ENCODE results near the gene ERGIC1.

The ERGIC1 gene

DNA sequence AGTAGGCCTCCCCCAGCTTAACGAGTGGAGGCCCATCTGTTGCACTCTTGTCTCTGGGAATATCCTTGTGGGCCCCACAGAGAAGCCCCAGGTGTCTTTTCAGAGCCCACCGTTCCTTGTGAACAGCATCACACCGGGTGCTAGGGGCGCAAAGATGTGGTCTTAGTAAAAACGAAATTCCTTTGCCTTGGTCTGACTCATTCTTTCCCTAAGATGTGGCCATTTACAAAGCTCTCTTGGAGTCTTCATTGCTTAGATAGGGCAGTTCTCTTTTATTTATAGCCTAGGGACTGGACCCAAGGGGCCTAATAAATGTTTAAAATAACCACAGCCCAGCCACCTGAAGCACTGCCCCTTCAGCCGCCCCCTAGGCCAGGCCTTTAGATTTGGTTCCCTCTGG, 72.4 kb downstream of the ERGIC1 start:
- H3K9ac ChIP-seq (ENCODE audit: low read depth, low read length): no peak overlapping the region
- peaks cover 3% of the 10 kb centered on the region for H3K4me1 ChIP-seq (ENCODE audit: control insufficient read depth, insufficient read depth, low read length)
- H3K27me3 ChIP-seq (ENCODE audit: control insufficient read depth, insufficient read depth, low read length): no peaks in the 10 kb centered on the region
- H3K36me3 ChIP-seq (ENCODE audit: control insufficient read depth, insufficient read depth, low read length): peaks cover 7% of the 10 kb centered on the region
- H3K4me3 ChIP-seq (ENCODE audit: low read depth, low read length): no peak overlapping the region
- no peaks in the 10 kb centered on the region for H3K9me3 ChIP-seq (ENCODE audit: control insufficient read depth, insufficient read depth, low read length)

- H3K9me3 ChIP-seq (ENCODE audit: control insufficient read depth, insufficient read depth, low read length): no peaks in the 10 kb centered on the region
- no peak overlapping the region for H3K9ac ChIP-seq (ENCODE audit: low read depth, low read length)
- H3K4me3 ChIP-seq (ENCODE audit: low read depth, low read length): no peak overlapping the region
- no peaks in the 10 kb centered on the region for H3K27me3 ChIP-seq (ENCODE audit: control insufficient read depth, insufficient read depth, low read length)
- H3K4me1 ChIP-seq (ENCODE audit: control insufficient read depth, insufficient read depth, low read length): peaks cover 3% of the 10 kb centered on the region
- H3K36me3 ChIP-seq (ENCODE audit: control insufficient read depth, insufficient read depth, low read length): peaks cover 7% of the 10 kb centered on the region
Observed at GRCh38 chr5:172906888-172907287, 72.8 kb downstream of the ERGIC1 start.

- Histone ChIP-seq H3K9me3 (ENCODE audit: control insufficient read depth, insufficient read depth, low read length) (no peaks in the 10 kb centered on the region), H3K4me1 (ENCODE audit: control insufficient read depth, insufficient read depth, low read length) (peaks cover 3% of the 10 kb centered on the region), H3K9ac (ENCODE audit: low read depth, low read length) (no peak overlapping the region), H3K36me3 (ENCODE audit: control insufficient read depth, insufficient read depth, low read length) (peaks cover 10% of the 10 kb centered on the region), H3K4me3 (ENCODE audit: low read depth, low read length) (no peak overlapping the region), H3K27me3 (ENCODE audit: control insufficient read depth, insufficient read depth, low read length) (no peaks in the 10 kb centered on the region)
Observed at GRCh38 chr5:172907657-172908056, 73.6 kb downstream of the ERGIC1 start.

DNA sequence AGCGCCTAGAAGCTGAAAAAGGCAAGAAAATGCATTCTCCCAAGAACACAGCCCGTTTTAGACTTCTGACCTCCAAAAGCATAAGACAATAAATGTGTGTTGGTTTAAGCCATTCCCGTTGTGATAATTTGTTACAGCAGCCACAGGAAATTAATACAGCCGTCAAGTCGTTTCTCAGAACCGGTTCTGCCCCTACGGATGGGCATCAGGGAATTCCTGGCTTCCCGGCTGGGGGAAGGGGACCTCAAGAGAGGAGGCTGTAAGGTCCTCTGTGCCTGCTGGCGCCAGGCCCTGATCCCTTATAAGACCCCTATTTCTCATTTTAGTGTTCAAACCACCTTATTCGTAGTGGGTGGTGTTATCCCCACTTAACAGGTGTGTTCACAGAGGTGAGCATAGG, 74.6 kb downstream of the ERGIC1 start:
- Histone ChIP-seq H3K9me3 (ENCODE audit: control insufficient read depth, insufficient read depth, low read length) (no peaks in the 10 kb centered on the region), H3K36me3 (ENCODE audit: control insufficient read depth, insufficient read depth, low read length) (peaks cover 13% of the 10 kb centered on the region), H3K4me3 (ENCODE audit: low read depth, low read length) (no peak overlapping the region), H3K9ac (ENCODE audit: low read depth, low read length) (no peak overlapping the region), H3K4me1 (ENCODE audit: control insufficient read depth, insufficient read depth, low read length) (peaks cover 3% of the 10 kb centered on the region), H3K27me3 (ENCODE audit: control insufficient read depth, insufficient read depth, low read length) (no peaks in the 10 kb centered on the region)

DNA sequence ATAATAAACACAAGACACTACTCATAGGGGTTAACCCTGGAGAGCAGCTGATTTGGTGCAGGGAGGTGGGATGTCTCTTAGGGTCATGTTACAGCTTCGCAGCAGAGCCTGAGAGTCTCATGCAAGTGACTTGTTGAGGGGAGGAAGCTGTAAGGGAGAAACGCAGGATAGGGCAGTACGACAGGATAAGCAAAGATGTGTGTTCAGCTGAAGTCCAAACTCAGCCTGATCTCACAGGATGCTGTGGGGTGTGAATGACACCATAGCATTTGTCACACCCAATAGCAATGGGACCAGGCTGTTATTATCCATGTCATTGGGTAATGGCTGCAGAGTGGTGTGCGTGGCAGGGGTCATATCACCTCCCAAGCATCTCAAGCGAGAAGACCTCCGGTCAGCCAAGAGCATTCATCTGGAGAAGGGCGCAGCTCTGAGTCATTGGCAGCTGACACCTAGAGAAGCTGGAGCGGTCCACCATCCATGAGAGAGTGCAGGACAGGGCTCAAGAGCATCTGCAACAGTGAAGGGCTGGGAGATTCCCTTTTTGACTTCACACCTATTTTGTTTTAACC, 76.0 kb downstream of the ERGIC1 start:
- Histone ChIP-seq H3K9me3 (ENCODE audit: control insufficient read depth, insufficient read depth, low read length) (no peaks in the 10 kb centered on the region), H3K4me3 (ENCODE audit: low read depth, low read length) (no peak overlapping the region), H3K27me3 (ENCODE audit: control insufficient read depth, insufficient read depth, low read length) (no peaks in the 10 kb centered on the region), H3K4me1 (ENCODE audit: control insufficient read depth, insufficient read depth, low read length) (peaks cover 3% of the 10 kb centered on the region), H3K36me3 (ENCODE audit: control insufficient read depth, insufficient read depth, low read length) (peaks cover 19% of the 10 kb centered on the region), H3K9ac (ENCODE audit: low read depth, low read length) (no peak overlapping the region)

DNA sequence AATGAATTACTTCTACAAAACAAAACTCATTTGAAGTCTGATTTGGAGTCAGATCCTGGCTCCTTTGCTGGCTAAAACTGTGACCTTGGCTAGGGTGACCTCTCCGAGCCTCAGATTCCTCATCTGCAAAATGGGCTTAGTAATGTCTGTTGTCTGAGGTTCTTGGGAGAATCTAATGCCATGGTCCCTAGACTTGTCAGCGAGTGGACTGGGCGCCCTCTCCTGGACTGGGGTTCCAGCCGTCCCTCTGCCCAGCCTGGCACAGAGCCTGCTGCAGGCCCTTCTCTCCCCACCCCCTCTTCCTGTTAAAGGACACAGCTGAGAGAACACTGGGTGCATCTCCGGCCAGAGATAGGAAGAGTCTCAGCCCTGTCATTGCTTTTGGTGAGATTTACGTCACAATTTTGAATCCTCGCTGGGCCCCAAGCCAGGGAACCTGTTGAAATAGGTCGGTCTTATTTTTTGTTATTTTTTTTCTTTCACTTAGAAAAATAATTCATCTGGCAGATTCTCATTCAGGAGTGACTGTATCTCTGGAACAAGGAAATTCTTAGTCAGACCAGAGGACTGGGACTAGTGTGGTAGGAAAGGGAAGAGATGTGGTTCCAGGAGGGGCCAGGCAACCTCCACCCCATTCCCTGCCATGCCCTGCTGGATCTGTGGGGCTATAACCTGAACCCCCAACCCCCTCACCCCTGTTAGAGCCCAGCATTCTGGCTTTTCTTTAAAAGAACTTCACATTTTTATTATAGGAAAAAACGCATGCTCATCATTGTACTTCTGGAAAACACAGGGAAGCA, 77.0 kb downstream of the ERGIC1 start:
- H3K9ac ChIP-seq (ENCODE audit: low read depth, low read length): no peak overlapping the region
- H3K9me3 ChIP-seq (ENCODE audit: control insufficient read depth, insufficient read depth, low read length): no peaks in the 10 kb centered on the region
- no peak overlapping the region for H3K4me3 ChIP-seq (ENCODE audit: low read depth, low read length)
- H3K27me3 ChIP-seq (ENCODE audit: control insufficient read depth, insufficient read depth, low read length): no peaks in the 10 kb centered on the region
- H3K4me1 ChIP-seq (ENCODE audit: control insufficient read depth, insufficient read depth, low read length): no peaks in the 10 kb centered on the region
- peaks cover 26% of the 10 kb centered on the region for H3K36me3 ChIP-seq (ENCODE audit: control insufficient read depth, insufficient read depth, low read length)

DNA sequence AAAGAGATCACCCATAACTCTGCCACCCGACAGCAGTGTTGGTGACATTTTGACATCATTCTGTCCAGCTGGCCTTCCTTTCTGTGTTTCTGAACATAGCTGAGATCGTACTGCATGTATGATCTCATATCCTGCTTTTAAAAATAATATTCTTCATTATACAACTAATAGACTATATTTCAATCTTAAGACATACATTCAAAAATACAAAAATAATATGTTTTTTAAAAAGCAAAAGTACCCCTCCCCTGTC, 77.5 kb downstream of the ERGIC1 start:
- H3K36me3 ChIP-seq (ENCODE audit: control insufficient read depth, insufficient read depth, low read length): peaks cover 27% of the 10 kb centered on the region

GRCh38 chr5:172911976-172912375, 77.9 kb downstream of the ERGIC1 start:
- H3K36me3 ChIP-seq (ENCODE audit: control insufficient read depth, insufficient read depth, low read length): peaks cover 27% of the 10 kb centered on the region
- H3K4me1 ChIP-seq (ENCODE audit: control insufficient read depth, insufficient read depth, low read length): no peaks in the 10 kb centered on the region
- H3K9ac ChIP-seq (ENCODE audit: low read depth, low read length): no peak overlapping the region
- H3K9me3 ChIP-seq (ENCODE audit: control insufficient read depth, insufficient read depth, low read length): no peaks in the 10 kb centered on the region
- H3K4me3 ChIP-seq (ENCODE audit: low read depth, low read length): no peak overlapping the region
- no peaks in the 10 kb centered on the region for H3K27me3 ChIP-seq (ENCODE audit: control insufficient read depth, insufficient read depth, low read length)

More for the DNA sequence above, 77.5 kb downstream of the ERGIC1 start:
- no peaks in the 10 kb centered on the region for H3K4me1 ChIP-seq (ENCODE audit: control insufficient read depth, insufficient read depth, low read length)
- no peak overlapping the region for H3K9ac ChIP-seq (ENCODE audit: low read depth, low read length)
- H3K4me3 ChIP-seq (ENCODE audit: low read depth, low read length): no peak overlapping the region
- no peaks in the 10 kb centered on the region for H3K9me3 ChIP-seq (ENCODE audit: control insufficient read depth, insufficient read depth, low read length)
- no peaks in the 10 kb centered on the region for H3K27me3 ChIP-seq (ENCODE audit: control insufficient read depth, insufficient read depth, low read length)

DNA sequence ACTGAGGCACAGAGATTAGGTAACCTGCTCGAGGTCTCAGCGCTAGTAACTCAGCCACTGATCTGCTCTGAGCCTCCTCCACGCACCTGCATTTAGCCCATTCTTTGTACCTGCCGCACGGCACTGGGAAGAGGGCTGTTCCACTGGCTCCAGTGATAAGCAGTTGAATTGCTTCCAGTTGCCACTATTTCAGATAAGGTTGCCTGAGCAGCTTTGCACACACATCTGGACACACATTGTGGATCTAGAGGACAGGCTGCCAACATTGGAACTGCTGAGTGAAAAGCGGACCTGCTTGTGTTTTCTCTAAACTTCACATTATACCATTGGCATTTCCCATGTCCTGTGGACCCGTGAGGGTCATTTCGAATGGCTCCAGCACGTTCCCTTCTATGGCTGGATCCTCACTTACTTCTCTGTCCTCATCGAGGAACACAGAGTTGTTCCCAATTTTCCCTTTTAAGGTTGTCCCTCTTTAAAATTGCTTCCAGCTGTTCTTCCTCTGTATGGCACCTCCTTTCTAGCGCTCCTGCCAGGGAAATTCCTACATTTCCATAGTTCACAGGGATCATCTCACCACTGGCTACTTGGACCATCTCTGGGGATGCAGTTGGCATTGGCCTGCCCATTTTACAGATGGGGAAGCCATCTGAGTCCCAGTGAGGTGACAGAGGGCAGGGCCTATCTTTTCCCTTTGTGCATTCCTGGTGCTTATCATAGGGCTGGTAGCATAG, 79.2 kb downstream of the ERGIC1 start:
- H3K9me3 ChIP-seq (ENCODE audit: control insufficient read depth, insufficient read depth, low read length): no peaks in the 10 kb centered on the region
- H3K36me3 ChIP-seq (ENCODE audit: control insufficient read depth, insufficient read depth, low read length): peaks cover 28% of the 10 kb centered on the region
- no peaks in the 10 kb centered on the region for H3K4me1 ChIP-seq (ENCODE audit: control insufficient read depth, insufficient read depth, low read length)
- no peaks in the 10 kb centered on the region for H3K27me3 ChIP-seq (ENCODE audit: control insufficient read depth, insufficient read depth, low read length)
- H3K4me3 ChIP-seq (ENCODE audit: low read depth, low read length): no peak overlapping the region
- H3K9ac ChIP-seq (ENCODE audit: low read depth, low read length): no peak overlapping the region

DNA sequence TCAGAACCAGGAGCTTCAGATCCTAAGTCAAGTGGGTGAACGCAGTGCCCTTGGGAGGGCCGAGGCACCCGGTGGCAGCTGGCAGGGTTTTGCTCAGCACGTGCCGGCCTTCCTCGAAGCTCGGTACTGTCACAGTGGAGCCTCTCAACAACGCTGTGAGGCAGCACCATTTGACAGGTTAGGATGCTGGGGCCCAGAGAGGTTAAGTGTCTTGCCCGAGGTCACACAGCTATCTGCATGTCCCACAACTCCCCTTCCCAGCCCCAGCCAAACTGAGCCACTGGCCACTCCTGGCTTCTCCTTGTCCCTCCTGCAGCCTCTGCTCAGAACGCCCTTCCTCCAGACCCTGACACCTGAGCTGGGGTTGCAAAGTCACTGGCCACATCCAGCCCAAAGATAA, 81.5 kb downstream of the ERGIC1 start:
- Histone ChIP-seq H3K4me1 (ENCODE audit: control insufficient read depth, insufficient read depth, low read length) (no peaks in the 10 kb centered on the region), H3K36me3 (ENCODE audit: control insufficient read depth, insufficient read depth, low read length) (peaks cover 35% of the 10 kb centered on the region), H3K4me3 (ENCODE audit: low read depth, low read length) (no peak overlapping the region), H3K27me3 (ENCODE audit: control insufficient read depth, insufficient read depth, low read length) (no peaks in the 10 kb centered on the region), H3K9ac (ENCODE audit: low read depth, low read length) (no peak overlapping the region), H3K9me3 (ENCODE audit: control insufficient read depth, insufficient read depth, low read length) (no peaks in the 10 kb centered on the region)

DNA sequence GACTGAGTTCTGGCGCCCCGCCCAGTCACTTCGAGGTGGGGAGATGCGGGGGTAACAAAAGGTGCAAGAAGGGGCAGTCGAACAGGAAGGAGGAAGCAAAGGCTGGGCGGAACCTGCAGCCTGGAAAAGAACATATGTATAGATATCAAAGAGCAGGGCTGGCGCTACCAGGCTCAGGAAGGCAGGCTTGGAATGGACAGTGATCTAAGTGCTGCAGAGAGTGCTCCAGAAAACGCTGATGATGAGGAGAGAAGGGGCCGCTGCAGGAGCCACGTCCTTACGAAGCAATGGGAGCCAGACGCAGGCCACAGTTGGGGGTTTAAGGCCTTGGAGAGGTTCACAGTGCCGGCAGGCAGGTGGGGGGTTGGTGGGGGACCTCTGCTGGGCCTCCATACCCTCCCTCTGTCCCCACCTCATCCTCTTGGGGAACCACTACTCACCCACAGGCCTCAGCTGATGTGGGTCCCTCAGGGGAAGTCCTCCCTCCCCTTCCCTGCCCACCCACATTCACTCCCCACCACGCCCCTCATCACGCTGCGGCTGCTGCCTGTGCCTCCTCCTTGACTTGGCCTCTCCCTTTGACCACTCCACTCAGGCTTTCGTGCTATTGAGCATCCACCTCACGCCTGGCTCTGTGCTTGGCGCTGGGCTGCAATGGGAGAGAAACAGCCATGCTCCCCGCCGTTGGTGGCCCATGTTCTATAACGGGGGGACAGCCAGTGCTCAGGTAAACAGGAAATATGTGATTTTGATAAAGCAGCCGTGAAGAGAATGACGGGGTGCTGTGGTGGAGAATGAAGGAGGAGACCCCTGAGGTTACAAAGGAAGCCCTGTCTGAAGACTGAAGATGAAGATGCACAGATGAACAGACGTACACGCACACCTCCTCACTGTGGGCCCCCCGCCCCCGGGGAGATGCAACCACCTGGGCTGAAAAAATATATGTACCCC, 84.6 kb downstream of the ERGIC1 start:
- Histone ChIP-seq H3K9me3 (ENCODE audit: control insufficient read depth, insufficient read depth, low read length) (no peaks in the 10 kb centered on the region), H3K36me3 (ENCODE audit: control insufficient read depth, insufficient read depth, low read length) (peaks cover 42% of the 10 kb centered on the region), H3K27me3 (ENCODE audit: control insufficient read depth, insufficient read depth, low read length) (no peaks in the 10 kb centered on the region), H3K4me1 (ENCODE audit: control insufficient read depth, insufficient read depth, low read length) (no peaks in the 10 kb centered on the region), H3K9ac (ENCODE audit: low read depth, low read length) (no peak overlapping the region), H3K4me3 (ENCODE audit: low read depth, low read length) (no peak overlapping the region)

All from iPS-15b (cell line).